ENCODE results near the gene PPM1J.

PPM1J gene

DNA sequence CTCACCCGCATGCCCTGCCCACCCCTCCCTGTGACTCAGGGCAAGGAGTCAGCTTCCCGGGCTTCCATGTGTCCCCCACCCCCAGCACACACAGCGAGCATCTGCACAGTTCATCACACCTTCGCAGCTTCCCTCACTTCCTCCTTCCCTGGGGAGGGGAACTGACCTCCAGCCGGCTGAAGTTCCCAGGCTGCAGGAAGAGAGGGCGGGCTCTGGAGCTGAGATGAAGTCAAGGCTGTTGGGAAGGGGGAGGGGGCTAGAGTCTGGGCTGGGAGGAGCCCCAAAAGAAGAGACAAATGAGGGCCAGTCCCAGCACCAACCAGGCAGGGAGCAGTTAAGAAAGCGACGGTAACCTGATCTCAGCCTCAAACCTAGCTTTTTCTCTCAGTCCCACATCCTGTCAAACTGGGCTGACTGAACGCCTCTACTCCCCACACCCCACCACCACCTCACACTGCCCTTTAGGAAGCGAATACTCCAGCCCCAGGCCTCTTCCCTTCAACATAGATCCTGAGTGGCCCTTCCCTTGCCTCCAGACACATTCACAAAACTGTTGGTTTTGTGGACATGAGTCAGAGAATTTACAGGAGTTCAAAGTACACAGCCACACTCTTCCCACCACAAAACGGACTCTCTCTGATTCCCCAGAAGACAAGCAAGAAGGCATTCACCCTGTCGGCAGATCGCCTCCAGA lies 10.1 kb downstream of the PPM1J start:
- peak; percentile 77 to 80 for DNase-seq

- DNase-seq, result no peak
These were observed 10.7 kb downstream of the PPM1J start for GRCh38 chr1:112704391-112704933.

DNA sequence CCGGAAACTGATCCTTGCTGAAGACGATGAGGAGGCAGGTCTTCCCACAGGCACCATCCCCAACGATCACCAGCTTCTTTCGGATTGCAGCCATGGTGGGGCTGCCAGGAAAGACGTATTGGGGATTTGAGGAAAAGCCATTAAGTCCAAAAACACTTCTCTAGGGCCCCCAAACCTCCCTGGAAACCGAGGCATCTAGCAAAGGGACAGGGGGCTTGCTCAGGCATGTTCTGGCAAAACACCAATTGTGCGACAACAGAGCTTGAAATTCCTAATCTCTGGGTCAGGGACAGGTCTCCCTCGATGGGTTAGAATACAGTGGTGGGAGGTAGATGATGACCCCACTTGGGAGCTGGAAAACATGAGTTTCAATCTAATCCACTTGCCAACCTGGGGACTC lies 11.4 kb downstream of the PPM1J start:
- no peak for DNase-seq

DNA sequence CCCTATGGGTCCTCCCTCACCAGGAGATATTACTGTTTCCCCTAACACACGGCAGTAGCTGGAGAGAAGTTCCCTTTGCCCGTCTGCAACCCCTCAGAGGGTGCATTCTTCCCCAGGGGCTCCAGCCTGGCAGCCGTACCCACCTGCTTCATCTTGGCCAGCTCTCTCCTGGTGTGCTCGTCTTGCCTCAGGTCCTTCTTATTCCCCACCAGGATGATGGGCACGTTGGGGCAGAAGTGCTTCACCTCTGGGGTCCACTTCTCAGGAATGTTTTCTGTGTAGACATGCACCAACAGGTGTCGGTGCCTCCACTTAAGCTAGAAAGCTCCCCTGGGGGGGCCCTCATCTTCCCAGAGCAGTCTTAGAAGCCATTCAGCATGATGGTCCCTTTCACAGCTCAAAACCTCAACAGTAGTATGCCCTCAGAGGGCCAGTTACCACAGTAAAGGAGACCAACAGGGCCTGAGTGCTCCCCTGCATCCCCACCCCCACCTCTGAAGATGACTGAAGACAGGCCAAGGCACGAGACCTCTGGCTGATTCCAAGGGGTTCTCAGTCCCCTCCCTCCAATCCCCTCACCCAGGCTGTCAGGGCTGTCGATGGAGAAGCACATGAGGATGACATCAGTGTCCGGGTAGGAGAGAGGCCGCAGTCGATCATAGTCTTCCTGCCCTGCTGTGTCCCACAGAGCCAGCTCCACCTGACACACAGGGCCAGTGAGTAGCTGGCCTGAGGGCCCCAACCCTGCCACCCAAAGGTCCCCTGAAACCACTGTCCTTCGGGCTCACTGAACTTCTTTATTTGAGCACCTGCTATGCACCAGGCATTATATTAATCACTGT lies 12.5 kb downstream of the PPM1J start:
- DNase-seq, result no peak

GRCh38 chr1:112702067-112702395 lies 13.1 kb downstream of the PPM1J start:
- no peak for DNase-seq

GRCh38 chr1:112701227-112702066 lies 13.7 kb downstream of the PPM1J start:
- DNase-seq, result no peak

GRCh38 chr1:112700290-112701226 lies 14.6 kb downstream of the PPM1J start:
- no peak for DNase-seq

DNA sequence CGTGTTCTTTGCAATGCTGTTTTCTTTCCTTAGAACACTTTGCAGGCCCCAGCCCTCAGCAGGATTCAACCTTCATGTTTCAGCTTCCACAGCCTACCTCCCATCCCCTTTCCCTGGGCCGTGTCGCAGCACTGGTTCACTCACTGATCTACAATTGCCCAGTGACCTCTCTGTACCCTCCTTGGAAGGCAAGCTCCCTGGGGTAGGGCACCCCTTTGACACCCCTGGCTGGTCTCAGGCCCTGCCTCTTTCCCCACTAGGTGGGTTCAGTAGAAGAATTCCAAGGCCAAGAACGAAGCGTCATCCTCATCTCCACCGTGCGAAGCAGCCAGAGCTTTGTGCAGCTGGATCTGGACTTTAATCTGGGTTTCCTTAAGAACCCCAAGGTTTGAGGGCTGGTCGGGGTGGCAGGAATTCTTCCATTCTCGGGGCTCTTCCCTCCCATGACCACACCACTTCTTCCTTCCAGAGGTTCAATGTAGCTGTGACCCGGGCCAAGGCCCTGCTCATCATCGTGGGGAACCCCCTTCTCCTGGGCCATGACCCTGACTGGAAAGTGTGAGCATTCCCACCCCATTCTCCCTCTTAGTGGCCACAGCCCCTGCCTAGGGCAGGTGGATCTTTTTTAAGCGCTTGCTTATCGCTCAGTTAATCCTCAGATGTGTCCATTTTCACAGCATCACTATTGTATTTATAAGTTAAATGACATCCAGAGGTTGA lies 15.5 kb downstream of the PPM1J start:
- DNase-seq, result no peak

GRCh38 chr1:112698366-112699310 lies 16.5 kb downstream of the PPM1J start:
- no peak for DNase-seq

DNA sequence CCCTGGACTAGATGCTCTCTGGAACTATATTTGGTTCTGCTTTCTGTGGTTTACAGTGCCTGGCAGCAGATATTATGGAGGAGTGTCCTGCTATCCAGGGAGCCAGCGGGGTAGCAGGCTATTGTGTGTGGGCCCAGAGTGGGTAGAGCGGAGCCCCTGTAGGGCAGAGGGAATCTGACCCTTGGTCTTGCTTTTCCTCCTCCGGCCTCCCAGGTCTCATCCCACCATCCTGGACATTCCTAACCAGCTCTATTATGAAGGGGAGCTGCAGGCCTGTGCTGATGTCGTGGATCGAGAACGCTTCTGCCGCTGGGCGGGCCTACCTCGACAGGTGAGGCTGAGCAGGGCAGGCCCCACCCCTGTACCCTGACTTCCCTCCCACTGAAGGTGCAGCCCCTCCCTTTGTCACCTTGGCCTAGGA lies 17.3 kb downstream of the PPM1J start:
- DNase-seq, result no peak

DNA sequence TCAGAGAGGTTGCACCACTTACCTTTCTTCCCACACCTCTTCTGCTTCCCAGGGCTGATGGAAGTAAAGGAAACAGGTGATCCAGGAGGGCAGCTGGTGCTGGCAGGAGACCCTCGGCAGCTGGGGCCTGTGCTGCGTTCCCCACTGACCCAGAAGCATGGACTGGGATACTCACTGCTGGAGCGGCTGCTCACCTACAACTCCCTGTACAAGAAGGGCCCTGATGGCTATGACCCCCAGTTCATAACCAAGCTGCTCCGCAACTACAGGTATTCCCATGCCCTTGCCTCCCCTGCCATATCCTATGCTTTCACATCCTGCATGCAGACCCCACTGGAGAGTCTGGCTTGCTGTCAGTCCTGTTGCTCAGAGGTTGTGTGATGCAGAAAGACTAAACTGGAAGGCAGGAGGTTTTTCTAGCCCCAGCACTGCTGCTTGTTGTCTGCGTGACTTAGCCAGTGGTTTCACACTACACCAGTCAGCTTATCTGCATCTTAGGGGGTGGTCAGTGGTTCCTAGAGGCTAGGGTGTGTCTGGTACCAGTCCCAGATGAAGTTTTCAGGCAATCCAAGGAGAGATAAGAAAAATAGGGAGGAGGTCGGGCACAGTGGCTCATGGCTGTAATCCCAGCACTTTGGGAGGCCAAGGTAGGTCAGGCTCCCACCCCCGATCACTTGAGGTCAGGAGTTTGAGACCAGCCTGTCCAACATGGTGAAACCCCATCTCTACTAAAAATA lies 18.4 kb downstream of the PPM1J start:
- DNase-seq, result no peak

DNA sequence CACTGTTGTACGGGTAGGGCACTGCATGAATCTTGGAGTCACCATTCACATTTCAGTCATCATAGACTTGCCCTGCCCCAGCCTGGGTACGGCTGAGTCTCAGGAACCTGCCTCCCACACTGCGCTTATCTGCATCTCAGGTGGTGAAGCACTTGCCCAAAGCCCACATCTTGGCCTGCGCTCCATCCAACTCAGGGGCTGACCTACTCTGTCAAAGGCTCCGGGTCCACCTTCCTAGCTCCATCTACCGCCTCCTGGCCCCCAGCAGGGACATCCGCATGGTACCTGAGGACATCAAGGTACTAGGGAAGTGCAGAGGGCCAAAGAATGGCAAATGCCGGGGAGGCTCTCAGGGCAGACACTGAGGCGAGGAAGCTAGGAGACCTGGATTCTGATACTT lies 19.9 kb downstream of the PPM1J start:
- no peak for DNase-seq

- no peak for DNase-seq
These were observed 20.7 kb downstream of the PPM1J start for GRCh38 chr1:112694363-112694929.

- no peak for DNase-seq
These were observed 21.3 kb downstream of the PPM1J start for GRCh38 chr1:112693821-112694220.

DNA sequence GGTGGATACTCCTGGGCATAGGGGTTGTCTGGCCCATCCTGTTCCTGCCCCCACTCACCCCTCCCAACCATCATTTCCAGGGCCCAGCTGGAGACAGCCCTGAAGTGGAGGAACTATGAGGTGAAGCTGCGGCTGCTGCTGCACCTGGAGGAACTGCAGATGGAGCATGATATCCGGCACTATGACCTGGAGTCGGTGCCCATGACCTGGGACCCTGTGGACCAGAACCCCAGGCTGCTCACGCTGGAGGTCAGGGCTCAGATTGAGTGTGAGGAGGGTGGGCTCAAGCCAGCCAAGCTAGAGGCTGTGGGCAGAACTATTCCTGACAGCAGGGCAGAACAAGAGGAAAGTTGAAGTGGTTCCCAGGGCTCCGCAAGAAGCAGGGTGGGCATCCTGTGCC lies 22.5 kb downstream of the PPM1J start:
- DNase-seq, result no peak

GRCh38 chr1:112689842-112690237 lies 25.3 kb downstream of the PPM1J start:
- no peak for DNase-seq

GRCh38 chr1:112689196-112689841 lies 25.8 kb downstream of the PPM1J start:
- DNase-seq, result no peak

DNA sequence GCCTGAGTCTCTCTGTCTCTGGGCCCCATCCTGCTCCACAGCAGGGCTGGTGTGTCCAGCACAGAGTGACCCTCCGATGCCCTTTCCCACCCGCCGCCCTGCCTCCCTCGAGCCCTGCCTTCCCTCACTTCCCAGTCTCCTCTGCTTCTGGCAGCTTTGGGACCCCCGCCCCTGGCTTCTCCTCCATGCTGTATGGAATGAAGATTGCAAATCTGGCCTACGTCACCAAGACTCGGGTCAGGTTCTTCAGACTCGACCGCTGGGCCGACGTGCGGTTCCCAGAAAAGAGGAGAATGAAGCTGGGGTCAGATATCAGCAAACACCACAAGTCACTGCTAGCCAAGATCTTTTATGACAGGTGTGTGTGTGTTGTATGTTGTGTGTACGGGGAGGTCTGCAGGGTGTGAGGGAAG lies 26.3 kb downstream of the PPM1J start:
- DNase-seq, result no peak

Measured in AML-193 (cell line).